ENCODE results near the gene LDHAL6B.

Gene LDHAL6B

DNA sequence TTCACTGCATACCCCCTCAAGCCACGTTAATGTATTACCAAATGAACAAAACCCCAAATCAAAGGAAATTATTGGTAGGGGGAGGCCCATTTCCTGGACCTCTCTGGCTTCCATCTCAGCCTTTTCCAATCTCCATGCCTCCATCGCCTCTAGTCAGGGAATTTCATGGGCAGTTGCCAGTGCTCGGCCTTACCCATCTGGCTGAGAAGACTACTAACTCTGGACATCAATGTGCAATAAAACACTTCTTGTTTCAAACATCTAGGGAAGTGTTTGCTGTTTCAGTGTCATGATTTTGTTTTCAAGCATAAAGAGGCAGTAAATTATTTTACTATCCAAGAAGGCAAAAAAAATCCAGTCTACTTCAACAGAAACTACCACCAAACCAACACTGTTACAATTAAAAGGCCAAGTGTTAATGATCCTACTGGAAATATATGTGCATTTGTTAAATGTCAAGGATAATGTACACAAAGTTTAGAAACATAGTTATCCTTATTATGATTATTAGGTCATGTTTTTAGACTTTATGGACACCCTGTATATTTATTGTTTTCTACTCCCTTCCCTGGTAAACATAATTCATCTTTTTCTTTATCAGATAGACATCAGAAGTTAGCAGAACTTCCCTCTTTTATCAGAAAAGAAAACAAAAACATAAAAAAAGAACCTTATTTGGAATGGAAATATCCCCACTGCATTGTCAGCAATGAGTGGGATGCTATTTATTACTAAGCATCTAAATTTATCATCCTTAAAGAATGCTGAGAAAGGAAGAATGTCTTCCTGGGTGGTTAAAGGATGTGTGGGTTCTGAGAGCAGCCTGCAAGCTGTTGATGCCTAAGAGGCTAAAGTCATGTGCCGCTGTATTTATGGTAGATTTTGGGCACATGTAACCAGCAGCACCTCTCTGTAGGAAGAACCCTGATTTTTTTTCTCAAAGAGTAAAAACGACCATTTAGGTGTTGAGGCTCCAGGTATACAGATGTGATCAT, 15.2 kb downstream of the LDHAL6B start:
- DNase-seq, result peak; percentile 91

DNA sequence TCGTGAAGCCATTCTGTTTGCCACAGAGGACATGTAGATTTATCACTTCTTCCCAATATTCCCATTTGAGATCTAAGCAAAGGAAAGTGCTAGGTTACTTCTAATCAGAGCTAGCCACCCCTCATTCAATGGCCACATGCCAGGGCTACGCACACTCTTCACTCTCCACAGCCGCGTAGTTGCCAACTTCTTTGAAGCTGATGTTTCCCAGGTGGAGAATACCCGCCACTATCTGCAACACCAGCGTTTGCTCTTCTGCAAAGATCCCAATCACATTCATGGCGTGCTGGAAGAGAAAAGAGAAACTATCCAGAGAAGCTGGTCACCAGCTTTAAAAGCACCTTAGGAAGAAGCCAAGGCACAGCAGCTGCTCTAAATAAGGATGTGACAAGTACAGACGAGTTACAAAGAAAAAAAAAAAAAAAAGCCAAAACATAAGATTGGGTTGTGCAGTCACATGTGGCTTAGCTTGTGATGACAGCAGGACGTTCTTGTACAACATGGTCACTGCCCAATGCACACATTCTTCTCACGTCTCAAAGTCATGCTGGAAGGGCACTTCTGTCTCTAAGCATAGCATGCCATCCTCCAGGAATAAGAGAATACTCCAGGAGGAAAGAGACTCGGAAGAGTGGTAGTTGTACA, 16.4 kb downstream of the LDHAL6B start:
- no peak for DNase-seq

DNA sequence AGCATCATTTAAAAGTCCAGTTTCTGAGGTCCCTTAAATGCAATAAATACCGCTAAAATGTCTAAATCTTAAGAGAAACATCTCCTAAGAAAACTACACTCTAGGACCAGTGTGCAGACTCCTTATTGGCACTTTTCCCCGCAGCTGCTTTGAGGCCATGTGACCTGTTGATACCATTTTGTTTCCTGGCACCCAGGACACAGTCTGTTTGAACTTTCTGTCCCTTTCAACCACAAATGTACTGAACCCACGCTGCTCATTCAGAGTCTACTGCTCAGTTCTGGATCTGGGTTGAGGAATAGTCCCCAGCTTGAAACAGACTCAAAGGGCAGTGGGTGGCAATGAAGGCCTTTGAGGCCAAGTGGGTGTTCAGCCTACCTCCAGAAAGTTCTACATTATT, 17.1 kb downstream of the LDHAL6B start:
- no peak for DNase-seq

DNA sequence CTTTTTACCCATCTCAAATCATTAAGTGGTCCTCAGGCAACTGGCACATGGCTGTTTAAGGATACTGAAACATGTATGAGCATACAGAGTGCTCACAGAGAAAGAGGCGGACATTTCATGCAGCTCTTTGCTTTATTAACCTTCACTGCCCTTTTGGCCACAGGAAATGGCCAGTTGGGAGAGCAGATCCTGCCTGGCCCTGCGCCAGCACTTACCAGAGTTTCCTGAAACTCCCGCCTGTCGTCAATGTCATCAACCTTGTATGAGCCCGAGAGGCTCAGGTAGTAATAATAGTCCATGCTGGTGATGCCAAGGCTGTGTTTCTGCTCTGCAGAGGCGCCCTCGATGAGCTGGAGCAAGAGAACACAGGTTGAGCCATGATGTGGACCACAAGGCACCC, 17.8 kb downstream of the LDHAL6B start:
- no peak for DNase-seq

DNA sequence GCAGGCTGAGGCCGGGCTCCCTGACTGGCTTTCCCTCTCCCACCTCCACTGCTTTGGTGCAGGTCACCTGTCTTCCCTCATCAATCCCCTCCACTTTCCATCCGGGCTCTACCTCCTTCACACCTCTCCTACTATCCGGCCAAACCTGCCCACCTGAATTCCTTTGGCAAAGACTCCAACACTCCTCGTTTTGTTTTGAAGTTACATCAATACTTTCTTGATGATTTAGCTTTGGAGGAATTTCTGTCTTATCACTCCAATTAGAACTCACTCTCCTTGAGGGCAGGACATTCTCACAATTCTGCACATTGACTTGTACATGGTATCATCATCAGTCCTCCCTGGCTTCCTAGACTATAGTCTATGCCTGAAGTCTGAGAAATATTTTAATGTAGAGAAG, 20.4 kb downstream of the LDHAL6B start:
- DNase-seq, result no peak

DNA sequence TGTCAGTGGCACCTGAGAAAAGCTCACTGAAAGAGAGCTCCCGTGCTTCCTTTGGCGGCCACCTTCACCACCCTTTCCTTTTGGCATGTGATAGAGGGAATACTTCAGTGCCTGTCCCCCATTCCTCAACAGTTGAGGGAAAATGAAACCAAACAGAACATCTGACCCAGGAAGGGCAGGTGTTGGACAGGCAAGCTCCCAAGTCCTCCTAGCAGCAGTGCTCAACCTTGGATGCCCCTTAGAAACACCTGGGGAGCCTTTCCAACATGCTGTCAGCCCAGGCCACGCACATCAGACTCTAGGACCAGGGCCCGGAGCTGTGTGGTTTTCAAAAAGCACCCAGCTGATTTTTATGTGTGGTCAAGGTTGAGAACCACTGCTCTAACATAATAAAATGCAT, 22.4 kb downstream of the LDHAL6B start:
- DNase-seq, result no peak

DNA sequence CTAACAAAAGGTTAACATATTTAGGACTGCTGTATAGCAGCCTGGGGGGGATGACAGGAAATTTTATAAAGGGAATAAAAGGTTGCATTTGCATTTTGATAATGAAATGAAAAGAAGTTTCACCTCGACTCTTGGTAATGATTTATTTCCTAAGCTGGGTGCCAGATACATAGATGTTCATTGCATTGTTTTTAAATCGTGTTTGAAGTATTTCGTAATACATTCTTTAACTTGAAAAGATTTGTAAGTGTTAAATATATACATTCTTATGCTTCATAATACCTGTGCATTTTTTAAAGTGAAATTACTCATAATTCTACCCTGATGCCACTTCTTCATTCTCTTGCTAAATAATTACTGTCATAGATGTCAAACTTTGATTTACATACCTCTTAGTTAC, 22.8 kb downstream of the LDHAL6B start:
- DNase-seq, result no peak

DNA sequence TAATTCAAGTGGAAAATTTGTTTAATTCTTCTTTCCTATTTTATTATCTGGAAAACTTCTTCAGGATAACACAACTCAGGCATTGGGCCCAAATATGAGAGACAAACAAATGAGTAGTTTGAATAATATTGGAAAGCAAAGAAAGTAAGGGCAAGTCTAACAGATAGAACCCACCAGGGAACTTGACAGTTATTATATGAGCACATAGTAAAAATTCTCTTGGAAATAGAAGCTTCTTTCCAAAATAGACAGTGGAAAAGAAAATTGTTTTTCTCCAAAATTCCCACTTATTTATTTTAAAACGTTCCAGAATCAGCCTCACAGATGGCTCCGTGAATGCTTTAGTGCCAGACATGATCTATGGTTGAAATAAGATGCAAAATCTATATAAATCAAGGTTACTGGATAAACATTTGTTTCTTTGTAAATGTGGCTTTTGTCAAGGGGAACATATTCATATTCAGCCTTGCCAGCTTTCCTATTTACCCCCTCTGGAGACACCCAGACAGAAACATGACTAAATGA, 23.9 kb downstream of the LDHAL6B start:
- no peak for DNase-seq

DNA sequence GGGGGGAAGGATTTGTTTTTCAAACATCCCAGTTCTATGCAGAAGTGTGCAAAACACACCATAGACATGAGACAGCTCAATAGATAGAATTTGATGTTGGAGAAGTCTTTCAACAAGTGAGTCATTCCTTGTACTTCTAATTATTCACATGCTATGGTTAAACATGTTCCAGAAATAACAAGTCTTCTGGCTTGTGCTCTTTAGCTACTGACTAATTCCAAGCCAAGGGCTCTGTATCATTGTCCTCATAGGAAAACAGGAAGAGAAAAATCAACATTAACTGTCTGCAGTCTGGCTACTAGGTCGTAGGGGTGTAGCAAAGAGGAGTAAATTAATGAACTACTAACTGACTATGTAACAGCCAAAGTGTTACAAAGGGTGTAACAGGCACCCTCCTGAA, 25.8 kb downstream of the LDHAL6B start:
- DNase-seq, result peak; percentile 93

DNA sequence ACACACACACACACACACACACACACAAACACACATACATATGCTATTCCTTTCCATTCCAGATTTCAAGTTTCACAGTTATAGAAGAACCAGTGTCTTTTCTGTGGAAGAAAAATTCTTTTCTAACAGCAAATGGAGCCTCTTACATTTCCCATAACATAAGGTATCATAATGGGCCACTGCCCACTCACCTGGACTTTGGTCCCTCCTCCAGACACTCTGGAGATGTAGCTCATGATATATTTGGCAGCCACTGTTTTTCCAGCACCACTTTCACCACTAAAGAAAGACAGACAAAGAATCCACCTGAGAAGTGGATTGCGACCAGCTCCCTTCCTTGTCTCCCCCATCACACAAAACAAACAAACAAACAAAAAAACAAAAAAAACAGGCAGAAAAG, 29.8 kb downstream of the LDHAL6B start:
- no peak for DNase-seq

DNA sequence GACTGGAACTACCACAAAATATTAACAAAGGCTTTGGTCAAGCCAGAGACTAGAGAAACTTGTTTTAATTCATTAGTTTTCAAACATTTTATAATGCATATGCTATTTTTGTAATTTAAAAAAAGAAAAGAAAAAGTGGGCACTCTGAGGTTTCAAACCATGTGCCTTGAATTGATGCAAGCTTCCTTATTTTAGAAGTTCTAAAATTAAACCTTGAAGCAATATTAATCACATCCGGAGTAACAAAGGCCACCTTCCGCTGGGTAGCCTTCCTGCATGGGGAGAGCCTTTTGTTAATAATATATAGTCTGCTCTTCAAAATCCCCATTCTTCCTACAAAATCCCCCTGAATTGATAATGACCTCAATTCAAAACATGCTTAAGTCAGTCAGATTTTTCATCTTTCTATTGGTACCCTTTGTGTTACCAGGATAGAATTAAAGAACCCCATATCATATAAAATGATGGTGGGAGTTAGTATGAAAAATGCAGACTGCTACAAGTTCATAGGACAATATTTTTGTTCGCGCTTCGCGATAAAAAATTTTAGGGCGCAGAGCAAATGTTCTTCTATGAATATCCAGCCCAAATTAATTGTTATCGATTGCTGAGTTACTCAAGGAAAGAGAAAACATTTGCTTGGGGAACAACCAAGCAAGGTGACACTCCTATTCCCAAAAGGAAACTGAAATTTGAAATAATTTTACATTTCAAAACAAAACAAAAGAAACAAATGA, 30.6 kb downstream of the LDHAL6B start:
- no peak for DNase-seq

DNA sequence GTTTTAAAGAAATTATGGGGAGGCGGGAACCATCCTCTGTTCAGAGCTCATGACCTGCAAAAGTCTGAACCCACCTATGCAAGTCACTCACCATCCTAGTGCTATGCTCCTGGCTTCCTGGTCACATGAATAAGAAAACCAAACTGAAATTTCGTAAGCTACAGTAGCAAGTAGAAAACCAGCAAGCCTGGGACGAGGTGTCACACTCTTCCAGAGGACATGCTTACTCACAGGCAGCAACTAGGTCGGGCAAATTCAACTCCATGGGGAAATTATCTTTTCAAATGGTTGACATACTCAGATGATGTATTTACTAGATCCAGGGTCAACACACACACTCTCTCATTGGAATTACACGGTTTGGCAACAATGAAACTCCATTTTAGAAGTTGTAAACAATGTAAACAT, 31.3 kb downstream of the LDHAL6B start:
- no peak for DNase-seq

DNA sequence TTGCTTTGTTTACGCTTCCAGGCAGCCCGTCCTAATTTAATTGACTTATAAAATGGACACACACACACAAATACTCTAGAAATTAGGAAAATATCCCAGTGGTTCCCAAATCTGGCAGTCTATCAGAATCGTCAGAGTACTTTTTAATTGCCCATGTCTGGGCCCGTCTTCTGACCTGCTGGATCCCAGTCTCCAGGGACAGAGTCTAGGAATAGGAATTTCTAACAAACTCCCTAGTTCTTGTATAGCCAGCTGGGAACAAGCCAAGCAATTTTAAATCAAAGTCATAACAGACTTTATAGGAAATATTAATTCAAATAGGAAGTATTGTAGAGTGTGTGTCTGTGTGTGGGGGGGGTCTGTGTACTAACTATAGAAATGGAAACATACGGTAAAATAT, 33.4 kb downstream of the LDHAL6B start:
- no peak for DNase-seq

DNA sequence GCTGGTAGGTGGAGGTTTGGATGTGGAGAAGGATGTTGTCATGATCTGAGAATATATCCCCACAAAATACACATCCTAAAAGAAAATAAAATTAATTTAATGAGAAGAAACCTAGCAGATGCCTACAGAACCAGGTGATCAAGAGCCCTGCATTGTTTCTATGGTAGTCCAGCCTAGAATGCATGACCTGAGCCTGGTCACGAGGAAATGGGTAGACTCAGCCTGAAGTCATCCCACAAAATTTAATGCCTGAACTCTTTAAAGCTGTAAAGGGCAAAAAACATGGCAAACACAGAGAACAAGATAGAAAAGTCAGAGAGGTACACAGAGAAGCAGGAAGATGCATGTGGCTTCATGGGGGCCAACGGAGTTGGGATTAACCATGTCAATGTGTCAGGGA, 36.0 kb downstream of the LDHAL6B start:
- DNase-seq, result no peak

DNA sequence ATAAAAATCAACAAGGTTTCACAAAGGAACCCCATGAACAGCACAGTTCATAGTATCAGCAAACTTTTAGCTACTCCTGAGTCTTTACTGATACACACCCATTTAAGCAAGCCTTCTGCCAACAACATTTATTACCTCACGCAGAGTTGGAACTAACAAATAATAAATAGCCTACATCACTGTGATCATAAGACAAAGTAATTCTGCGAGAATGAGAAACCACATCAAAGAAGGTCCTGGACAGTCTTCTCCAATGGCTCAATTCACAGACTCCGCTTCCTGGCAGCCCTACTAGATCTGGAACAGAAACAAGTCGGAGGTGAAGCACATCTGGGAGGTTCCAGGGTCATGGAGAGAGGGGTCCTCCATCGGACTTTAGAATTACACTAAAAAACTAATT, 37.0 kb downstream of the LDHAL6B start:
- DNase-seq, result no peak

DNA sequence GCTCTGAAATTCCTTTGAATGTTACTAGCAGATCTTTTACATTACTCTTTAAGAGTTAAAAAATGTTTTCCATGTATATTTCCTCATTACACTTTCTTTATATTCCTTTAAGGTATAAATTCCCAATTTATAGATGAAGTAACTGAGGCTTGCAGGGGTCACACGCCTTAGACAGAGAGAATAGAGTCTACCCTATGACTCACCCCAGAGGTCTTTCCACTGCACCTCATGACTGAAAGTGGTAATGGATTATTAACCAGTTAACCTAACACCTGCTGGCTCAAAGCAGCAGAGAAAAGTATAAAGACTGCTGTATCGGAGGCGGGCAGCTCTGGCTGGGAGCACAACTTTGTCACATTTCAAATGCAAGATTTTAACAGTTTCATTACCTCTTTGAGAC, 37.7 kb downstream of the LDHAL6B start:
- DNase-seq, result no peak

DNA sequence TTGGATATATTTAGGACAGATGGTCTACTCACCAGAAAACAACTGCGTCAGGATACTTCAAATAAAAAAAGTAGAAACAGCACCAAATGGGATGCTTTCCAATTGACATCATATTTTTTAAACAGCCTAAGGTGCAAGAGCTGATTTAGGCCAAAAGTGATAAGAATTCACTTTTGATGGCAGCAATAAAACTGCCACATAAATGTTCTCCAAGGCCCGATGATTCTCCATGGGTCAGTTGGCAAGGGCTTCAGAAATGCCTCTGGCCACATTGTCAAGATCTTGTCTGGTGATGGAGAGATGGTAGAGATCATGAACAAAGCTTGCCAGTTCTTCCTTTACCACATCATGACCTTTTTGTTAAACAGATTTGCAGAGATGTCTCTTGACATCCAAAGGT, 38.9 kb downstream of the LDHAL6B start:
- no peak for DNase-seq

DNA sequence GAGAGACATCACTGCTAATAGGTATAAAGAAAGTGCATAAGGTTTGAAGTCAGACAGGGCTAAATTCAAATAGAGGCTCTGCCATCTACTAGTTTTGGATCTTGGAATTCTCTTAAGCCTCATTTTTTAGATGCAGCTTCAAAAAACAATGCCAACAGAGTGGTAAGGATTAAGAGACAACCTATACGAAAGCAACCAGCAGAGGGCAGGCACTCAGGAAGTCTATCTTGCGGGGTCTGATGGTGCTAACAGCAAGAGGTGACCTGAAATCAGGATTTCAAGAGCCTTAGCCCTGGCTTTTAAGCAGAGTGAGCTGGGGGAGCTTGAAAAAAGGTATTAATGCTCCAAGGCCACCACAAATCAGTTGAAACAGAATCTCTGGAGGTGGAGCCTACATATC, 40.7 kb downstream of the LDHAL6B start:
- peak; percentile 70 for DNase-seq

DNA sequence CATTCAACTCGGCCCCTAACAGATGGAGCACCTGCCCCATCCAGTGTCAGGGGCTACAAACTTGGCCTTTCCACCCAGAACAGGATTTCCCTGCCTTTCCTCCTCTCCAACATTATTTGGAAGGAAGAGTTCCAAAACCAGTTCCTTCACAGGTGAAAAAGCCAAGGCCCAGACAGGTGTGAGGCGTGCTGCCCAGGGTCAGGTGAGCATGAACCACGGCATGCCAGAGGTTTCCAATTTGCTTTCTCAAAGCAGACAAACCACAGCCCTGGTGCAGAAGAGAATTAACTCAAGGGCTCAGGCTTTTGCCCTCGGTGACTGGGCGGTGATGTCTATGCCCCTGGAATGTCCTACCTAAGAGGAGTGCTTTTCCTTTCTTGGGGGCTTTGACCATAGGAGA, 43.2 kb downstream of the LDHAL6B start:
- DNase-seq, result no peak

DNA sequence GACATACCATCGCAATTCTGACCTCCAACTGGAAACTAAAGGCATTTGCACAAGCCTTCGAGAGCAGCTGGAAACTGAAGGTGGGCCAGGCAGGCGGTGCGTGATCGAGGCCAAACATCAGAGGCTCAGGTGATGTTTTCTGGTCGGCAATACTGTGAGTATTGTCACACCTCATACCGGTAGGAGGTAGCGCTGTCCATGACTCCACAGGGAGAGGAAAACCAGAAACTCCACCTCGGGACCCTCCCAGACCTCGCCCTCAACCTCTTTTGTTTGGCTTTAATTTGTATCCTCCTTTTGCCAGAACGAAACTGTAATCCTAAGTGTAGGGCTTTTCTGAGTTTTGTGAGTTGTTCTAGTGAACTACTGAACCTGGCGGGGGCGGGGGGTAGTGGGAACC, 43.6 kb downstream of the LDHAL6B start:
- DNase-seq, result no peak

DNA sequence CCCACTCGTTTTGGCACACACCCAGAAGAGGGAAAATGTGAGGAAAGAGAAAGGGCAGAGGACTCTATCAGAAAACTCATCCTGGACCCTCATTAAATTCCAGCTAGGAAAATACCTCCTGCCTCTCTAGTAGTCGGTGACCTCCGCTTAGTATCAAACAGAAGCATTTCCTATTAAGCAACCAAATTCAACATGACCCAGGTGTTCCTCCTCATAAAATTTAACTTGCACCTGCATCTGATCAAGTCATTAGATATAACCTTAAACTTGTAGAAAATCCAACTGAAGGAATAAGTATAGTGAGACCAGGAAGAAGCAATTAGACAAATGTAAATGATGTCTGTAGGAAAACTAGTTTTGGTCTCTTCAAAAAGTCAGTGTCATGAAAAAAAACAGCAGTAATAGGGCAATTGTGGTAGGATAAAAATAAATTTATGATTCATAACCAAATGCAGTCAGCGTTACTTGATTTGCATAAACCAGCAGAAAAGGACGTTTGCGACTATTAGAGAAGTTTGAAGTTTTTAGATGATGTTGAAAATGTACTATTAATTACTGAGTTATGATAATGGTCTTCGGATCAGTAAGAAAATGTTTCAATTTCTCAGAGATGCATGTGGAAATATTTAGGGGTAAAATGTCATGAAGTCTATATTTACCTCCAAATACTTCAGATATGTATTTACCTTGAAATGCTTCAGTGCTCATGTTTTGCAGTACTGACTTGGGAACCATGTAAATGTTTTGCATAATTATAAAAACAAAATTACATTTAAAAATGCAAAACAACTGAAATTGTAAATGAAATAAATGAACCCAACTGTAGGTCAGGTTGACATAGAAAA, 44.6 kb downstream of the LDHAL6B start:
- no peak for DNase-seq

DNA sequence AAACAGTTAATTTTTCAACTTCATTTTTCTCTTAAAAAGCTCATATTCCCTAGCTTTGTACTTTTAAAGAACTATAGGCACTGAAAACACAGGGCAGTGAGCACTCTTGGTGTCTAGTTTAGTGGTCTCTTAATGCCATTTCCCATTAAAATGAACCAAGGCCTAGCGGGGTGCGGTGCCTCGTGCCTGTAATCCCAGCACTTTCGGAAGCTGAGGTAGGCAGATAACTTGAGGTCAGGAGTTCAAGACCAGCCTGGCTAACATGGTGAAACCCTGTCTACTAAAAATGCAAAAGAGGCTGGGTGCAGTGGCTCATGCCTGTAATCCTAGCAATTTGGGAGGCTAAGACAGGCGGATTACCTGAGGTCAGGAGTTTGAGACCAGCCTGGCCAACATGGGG, 45.5 kb downstream of the LDHAL6B start:
- no peak for DNase-seq
